Stimulated activated CD4-positive, alpha-beta T cell treated with anti-CD3 and anti-CD28 coated beads, Interleukin-12 subunit alpha, Interleukin-12 subunit beta, amount 100 ng/mL, for 24 hours (primary cell): ENCODE results near the gene HHIP.

Experiments
- DNase-seq, 2 experiments: peaks; one replicate each; pipeline ENCODE4 v3.0.0-alpha.2; 2020; ENCODE audit warnings: low read depth in 2 of 2

HHIP gene

GRCh38 chr4:144655491-144655890 is 9.5 kb downstream of the HHIP start:
- no peak for DNase-seq

GRCh38 chr4:144656850-144657249 is 10.9 kb downstream of the HHIP start:
- DNase-seq: no peak

GRCh38 chr4:144658015-144658567 is 12.1 kb downstream of the HHIP start:
- no peak for DNase-seq

- no peak for DNase-seq
These were observed 12.9 kb downstream of the HHIP start for GRCh38 chr4:144658903-144659302.

GRCh38 chr4:144659447-144659846 is 13.5 kb downstream of the HHIP start:
- DNase-seq: no peak

DNA sequence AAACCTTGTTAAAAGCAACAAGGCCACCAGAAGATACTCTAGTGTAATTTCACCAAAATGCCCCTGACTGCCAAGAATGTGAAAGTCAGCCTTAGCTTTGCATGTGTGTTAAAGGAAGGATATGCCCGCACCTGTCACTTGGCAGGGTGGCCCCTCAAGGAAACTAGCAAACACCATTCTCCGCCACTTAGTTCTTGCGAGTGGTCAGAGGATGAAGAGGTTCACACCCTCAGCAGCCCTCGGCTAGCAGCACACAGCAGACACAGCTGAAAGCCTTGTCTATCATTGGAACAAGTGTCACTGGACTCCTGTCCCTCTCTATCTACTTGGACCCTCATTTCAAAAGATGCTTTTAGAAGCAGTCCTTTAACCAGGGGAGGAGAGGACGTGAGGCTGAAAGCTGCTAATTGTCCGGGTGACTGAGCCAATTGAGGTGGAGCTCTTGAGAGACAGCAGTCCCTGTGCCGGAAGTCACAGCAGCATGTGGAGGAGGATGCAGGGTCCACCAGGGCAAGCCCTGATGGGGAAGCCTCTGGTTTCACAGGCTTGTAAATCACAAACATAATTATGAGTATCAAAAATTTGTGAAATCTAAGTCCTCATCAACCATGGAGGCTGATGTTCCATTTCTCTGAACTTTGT is 18.0 kb downstream of the HHIP start:
- no peak for DNase-seq

- no peak for DNase-seq
These were observed 20.7 kb downstream of the HHIP start for GRCh38 chr4:144666539-144667175.

DNA sequence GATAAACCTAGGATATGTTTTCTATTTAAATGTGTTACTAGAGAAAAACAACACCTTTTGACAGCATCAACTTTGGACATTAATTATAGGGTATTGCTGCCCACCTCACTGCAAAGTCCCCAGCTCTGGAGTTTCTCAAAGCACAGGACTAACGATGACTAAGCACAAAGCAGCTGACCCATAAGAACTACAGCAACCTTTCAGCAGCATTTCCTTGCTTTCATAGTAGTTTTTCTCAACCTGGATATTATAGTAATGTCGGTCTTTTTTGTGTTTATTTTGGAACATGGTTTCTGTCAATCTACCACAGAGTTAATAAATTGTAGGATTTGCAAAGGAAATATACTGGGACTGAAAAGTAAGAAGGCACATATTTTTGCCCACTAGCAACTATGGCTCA is 21.5 kb downstream of the HHIP start:
- no peak for DNase-seq

DNA sequence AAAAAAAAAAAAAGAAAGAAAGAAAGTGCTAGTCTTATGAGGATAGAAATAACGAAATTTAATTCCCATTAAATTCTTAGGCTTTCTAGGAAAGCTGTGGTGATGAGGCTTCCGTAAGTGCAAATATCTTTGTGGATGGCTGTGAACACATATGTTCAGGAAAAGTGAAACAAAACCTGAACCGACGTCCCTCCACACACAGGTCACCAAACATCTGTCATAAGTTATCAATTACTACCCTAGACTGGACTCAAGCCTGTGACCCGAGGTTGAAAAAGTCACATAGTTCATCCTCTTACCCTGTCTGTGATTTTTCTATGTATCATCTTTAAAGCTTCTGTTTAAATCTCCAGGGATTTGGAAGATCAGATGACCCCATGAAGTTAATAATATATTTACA is 24.8 kb downstream of the HHIP start:
- no peak for DNase-seq

DNA sequence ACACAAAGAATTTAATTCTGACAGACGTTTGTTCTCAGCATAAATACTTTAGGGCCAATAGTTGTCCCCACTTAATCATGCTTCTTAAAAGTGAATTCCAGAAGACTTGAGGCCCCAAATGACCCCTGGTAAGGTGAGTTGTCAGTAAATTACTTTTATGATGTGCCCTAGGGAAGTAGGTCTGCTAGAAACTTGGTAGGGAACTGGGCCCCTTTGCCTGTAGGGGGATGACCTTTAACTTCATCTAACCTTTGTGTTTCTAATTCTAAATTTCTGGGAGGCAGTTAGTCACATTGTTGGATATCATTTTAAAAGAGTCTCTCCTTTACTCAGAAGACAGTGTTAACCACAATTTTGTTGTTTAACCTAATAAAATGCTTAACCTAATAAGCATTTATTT is 28.8 kb downstream of the HHIP start:
- no peak for DNase-seq

- no peak for DNase-seq
These were observed 35.9 kb downstream of the HHIP start for GRCh38 chr4:144681806-144682205.

- no peak for DNase-seq
These were observed 37.6 kb downstream of the HHIP start for GRCh38 chr4:144683516-144683915.

DNA sequence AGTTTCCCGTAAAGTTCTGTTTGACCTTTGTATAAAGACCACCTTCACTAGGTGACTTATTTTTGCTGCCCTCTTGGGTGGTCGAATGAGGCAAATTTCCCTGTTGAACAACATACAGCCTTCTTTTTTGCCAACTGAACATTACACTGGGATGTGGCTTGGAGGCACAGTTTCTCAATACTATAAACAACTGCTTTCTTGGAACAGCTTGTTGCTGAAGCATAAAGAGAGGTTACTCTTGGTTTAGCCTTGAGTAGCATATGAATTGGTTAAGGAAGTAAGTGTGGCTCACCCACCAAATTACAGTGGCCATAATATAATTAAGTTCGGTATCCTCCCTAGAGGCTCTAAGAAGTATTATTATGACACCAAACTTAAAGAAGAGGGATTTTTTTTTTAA is 40.0 kb downstream of the HHIP start:
- DNase-seq: no peak

GRCh38 chr4:144686921-144687320 is 41.0 kb downstream of the HHIP start:
- no peak for DNase-seq

- DNase-seq: no peak
These were observed 41.5 kb downstream of the HHIP start for GRCh38 chr4:144687466-144687865.

DNA sequence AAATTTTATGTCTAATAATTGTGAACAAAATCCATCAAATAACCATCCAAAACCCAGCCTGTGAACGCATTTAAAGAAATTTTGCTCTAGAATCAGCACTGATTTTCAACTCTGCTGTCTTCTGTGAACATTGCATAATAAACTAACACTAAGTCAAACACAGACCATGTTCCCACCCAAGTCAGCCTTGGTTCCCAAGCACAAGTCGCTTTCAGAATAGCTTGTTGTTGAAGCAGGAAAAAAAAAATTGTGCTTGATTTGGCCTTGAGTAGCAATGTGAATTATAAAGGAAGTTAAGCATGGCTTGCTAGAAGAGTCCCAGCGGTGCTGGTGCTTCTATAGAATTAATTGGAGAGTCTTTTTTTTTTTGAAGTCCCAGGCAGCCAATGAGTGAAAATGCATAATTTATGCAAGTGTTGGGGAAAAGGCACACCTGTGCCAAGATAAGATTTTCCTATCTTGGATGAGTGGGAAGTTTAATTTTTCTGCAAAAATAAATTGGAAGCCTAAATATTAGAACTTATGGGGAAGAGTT is 42.1 kb downstream of the HHIP start:
- DNase-seq: no peak

DNA sequence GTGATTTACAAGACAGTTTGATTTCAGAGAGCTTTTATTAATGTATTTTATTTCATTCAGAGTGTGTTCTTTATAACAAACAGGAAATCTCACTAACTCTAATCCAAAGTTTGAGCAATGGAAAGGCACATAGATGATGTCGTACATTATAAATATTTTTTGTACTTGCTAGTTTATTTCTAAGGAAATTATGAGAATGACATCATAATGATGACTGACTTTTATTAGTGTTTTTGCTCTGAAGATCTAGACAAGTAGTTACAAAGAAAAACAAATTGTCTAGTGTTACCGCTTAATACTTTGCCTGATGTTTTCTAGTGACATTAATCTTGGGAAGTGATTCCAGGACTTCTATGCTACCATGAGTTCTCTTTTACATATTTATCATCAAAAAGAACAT is 43.2 kb downstream of the HHIP start:
- DNase-seq: no peak

GRCh38 chr4:144695721-144696120 is 49.8 kb downstream of the HHIP start:
- DNase-seq: no peak

- DNase-seq: no peak
These were observed 50.4 kb downstream of the HHIP start for GRCh38 chr4:144696376-144696775.

DNA sequence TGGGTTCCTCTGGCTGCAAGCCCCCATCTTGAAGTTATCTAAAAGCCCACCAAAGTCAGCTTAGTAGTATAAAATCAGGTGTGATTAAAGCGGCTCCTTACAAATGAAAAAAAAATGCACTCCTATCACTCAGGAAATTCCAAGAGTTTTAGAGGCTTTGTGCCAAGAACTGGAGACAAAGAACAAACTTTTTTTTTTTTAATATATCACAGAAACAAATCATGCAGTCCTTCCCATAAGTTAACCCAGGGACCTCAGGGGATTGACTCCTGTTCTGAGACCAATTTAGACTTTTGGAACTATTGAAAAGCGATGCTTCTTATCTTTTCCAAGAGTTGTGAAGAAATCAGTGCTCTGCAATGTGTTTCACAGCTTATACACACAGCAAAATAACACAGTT is 53.6 kb downstream of the HHIP start:
- no peak for DNase-seq

GRCh38 chr4:144701683-144702233 is 55.8 kb downstream of the HHIP start:
- no peak for DNase-seq

GRCh38 chr4:144703494-144703893 is 57.5 kb downstream of the HHIP start:
- DNase-seq: no peak
